Omental fat pad (tissue), 4 donors: ENCODE data around the gene CCDC85C. TPM values are rescaled to one million over a fixed set of nuclear protein-coding genes. Genes with fewer than 3 reads are reported as not detected.

Experiments
- ATAC-seq: fragments of 150-250 bp; one replicate; pipeline ENCODE4 v1.9.1; 2016; ENCODE audit warnings: mild to moderate bottlenecking, moderate library complexity; ENCODE audit not compliant: low FRiP score
- DNase-seq: peaks from one replicate; pipeline ENCODE4 v3.0.0-alpha.2; 2019; ENCODE audit warnings: low spot score
- CTCF ChIP-seq, 3 donors: fragments of 450-650 bp; IDR thresholded peaks; one replicate each; pipeline ENCODE4 v1.5.1; 2016 to 2017; ENCODE audit warnings: antibody characterized with exemption in 3 of 3, mild to moderate bottlenecking in 3 of 3, moderate library complexity in 2 of 3
- total RNA-seq, 4 donors: library from RNA; depleted of rRNA; stranded (reverse); fragments of >200 nt; gene quantifications; one replicate each; pipeline ENCODE4 v1.1.0, GENCODE V29; 2016

CCDC85C gene
- total RNA-seq, 4 donors from 2014 or later: 3.3 to 17.7 (median 8.3) TPM

- no peak for TF ChIP-seq CTCF (IDR thresholded peaks at IDR 0.05)
- peak; percentile 98 for DNase-seq
- ATAC-seq: peak; percentile 96
These were observed 122.9 kb downstream of the CCDC85C start, which contains the start of gene CCNK for GRCh38 chr14:99480917-99481744. CCNK (plus strand) TSS chr14:99481409; CDS start chr14:99492678, 11,269 bp downstream.

GRCh38 chr14:99479906-99480869 is 123.8 kb downstream of the CCDC85C start, which contains the start of gene SETD3:
SETD3 (minus strand) TSS chr14:99480859; CDS start chr14:99465805, 15,054 bp downstream.
- TF ChIP-seq CTCF (IDR thresholded peaks at IDR 0.05): no peak
- peak; percentile 46 for DNase-seq
- ATAC-seq: peak; percentile 32

- ATAC-seq (no peak), DNase-seq (no peak)
- no peak for TF ChIP-seq CTCF (IDR thresholded peaks at IDR 0.05)
These were observed 124.7 kb downstream of the CCDC85C start for GRCh38 chr14:99479160-99479905.

GRCh38 chr14:99478128-99478527 is 125.9 kb downstream of the CCDC85C start:
- no peak for DNase-seq
- no peak for ATAC-seq
- TF ChIP-seq CTCF (IDR thresholded peaks at IDR 0.05): no peak

- DNase-seq: no peak
- ATAC-seq: no peak
- no peak for TF ChIP-seq CTCF (IDR thresholded peaks at IDR 0.05)
These were observed 127.1 kb downstream of the CCDC85C start for GRCh38 chr14:99476864-99477263.

- DNase-seq: no peak
- ATAC-seq: no peak
- TF ChIP-seq CTCF (IDR thresholded peaks at IDR 0.05): no peak
These were observed 128.3 kb downstream of the CCDC85C start for GRCh38 chr14:99475660-99476059.
